Activated CD4-positive, alpha-beta T cell treated with anti-CD3 and anti-CD28 coated beads, Interleukin-2, amount 50 U/mL, for 1 hour (primary cell): ENCODE results near the gene NME9.

Source experiments
- DNase-seq: peaks from one replicate; pipeline ENCODE4 v3.0.0-alpha.2; 2020

Gene NME9

GRCh38 chr3:138331143-138331894 is 1.7 kb upstream of the NME9 start:
- no peak for DNase-seq

GRCh38 chr3:138329984-138330293 is 288 bp upstream of the NME9 start:
- DNase-seq = no peak

GRCh38 chr3:138328341-138328740 is 1.3 kb downstream of the NME9 start:
- no peak for DNase-seq

GRCh38 chr3:138327831-138328230 is 1.8 kb downstream of the NME9 start:
- DNase-seq = no peak

DNA sequence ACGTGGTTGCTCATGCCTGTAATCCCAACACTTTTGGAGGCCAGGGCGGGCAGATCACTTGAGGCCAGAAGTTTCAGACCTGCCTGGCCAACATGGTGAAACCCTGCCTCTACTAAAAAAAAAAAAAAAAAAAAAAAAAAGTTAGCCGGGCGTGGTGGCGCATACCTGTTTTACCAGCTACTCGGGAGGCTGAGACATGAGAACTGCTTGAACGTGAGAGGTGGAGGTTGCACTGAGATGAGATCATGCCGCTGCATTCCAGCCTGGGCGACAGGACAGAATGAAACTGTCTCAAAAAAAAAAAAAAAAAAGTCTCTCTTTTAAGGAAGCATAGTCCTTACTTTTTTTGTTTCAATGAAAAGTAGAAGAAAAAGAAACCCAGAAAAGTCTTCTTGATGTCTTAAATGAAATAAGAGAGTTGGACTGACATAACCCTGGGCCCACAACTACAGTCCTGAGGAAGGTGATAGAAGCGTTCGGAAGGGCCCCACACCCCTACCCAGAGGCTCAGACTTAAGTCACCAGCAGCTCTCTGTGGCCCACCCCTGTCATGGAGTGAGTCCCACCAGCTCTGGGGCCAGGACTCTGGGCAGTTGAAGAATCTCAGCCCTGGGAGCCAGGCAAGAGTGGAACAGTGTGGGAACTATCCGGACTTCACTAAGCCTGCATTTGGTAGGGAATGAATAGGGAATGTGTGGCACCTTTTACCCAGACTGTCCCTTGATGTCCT is 2.6 kb downstream of the NME9 start:
- DNase-seq = no peak

DNA sequence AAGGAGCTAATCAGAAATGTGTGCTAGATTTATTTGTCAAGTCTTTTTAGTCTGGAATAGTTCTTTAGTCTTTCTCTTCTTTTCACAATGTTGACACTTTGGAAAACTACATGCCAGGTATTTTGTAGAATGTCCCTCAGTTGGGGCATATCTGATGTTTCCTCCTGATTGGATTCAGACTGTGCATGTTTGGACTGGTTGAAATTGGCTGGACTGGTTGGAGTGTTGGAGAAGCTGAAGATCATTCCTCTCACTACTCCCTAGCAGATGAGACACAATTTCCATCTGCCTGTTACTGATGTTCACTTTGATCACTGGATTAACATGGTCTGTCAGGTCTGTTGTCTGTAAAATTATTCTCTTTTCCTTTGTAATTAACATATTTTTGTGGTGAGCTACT is 3.7 kb downstream of the NME9 start:
- DNase-seq = no peak

DNA sequence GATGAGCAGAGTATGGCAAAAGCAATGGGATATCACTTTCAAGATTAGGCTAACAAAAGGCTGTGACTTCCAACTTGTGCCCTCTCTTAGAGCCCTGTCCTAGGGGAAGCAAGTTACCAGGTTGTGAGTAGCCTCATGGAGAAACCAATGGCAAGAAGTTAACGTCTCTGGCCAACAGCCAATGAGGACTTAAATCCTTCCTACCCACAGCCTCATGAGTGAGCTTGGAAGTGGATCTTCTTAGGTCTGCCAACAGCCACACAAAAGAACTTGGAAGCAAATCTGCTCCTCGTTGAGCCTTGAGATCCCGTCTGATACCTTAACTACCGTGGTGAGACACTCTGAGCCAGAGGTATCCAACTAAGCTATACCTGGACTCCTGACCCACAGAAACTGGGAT is 5.7 kb downstream of the NME9 start:
- DNase-seq = no peak

- no peak for DNase-seq
These were observed 12.0 kb downstream of the NME9 start for GRCh38 chr3:138317687-138318086.

DNA sequence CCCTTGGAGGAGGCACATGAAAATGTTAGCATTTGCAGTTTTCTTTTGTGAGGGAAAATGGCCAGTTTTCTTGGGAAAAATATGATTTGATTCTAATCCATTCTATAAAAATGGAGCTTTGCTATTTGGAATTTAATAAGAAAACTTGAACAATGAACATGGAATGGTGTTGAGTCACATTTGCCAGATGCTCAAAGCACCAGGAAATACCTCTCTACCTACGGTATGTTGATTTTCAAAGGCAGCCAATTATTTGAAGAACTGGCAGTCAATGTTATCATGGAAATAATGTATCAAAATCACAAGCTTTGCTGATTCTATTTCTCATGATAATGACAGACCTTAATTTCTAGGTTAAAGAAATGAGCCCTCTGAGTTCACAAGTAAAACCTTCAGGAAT is 14.9 kb downstream of the NME9 start:
- no peak for DNase-seq

GRCh38 chr3:138310494-138310893 is 19.2 kb downstream of the NME9 start:
- DNase-seq = no peak

GRCh38 chr3:138308783-138309182 is 20.9 kb downstream of the NME9 start:
- DNase-seq = no peak

DNA sequence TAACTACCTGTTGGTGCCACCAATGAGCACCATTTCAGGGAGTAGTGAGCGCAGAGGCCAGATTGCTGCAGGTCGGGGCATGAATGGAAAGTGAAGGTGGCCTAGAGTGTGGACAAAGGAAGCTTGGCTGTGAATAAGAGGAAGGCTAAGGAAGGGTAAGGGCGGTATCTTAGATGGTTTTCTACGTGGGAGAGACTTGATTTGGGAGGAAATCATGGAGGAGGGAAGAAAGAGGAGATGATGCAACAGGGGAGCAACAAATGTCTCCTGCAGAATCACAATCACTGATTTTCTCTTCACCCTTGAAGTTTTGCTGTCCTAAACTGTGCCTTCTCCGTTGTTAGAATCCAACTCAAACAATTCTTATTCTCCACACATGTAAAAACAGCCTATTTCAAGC is 21.8 kb downstream of the NME9 start:
- no peak for DNase-seq

DNA sequence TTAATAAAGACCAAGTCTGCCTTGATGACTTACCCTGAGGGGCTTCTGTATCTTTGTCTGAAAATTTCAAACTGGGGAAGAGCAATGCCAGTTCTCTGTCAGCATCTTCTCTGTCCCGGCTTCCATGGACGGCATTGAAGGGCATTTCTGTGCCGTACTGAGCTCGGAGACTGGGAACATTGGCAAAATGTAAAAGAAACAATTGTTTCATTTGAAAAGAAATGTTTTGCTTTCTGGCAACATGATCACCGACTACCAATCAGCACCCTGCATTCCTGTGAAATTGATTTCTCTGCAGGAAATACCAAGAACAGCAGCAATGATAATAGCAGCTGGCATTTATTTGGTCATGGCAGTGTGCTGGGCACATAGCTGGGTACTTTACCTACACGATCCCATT is 26.2 kb downstream of the NME9 start:
- no peak for DNase-seq

DNA sequence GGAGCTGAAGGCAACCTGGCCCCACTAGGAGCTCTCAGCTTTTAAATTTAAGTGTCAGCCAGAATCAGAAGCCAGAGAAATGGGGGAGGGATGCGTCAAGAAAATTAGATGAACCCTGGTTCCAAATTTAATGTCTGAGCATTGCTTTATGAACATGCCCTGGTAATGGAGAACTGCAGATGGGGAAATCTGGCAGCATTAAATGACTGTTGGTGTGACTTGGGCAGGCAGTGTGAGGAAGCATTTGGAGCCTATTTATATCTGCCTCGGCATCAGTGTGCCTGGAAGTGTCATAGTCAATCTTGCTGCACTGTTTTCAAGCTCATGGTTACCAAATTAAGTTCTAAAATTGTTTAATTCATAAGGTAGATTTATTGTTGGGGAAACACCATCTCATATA is 29.0 kb downstream of the NME9 start:
- DNase-seq = no peak

- no peak for DNase-seq
These were observed 31.8 kb downstream of the NME9 start for GRCh38 chr3:138297876-138298275.

DNA sequence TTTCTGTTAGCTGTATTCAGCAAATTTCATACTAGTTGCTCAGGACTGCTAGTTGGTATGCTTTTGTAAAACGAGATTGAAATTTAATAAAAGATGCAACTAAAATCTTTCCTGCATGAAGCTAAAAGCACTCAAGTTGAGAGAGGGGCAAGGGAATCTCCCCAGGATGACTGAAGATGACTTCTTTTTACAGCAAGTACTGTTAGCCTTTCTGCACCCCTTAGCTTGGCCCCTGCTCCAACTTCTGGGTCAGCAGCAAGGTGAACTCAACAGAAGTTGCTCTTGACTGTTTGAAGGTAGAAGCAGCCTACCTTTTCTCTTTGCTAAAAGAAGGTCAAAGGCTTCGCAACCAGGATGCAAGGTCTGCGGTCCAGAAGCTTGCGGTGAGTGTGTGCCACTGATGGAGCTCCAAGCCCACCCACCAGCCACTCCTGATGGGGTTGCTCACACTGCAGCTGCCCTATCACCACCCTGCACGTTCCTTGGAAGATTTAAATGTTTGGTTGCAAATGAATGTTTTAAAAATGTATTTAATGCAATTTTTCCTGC is 32.5 kb downstream of the NME9 start:
- DNase-seq = no peak

GRCh38 chr3:138296639-138297038 is 33.0 kb downstream of the NME9 start:
- DNase-seq = no peak

- DNase-seq = no peak
These were observed 40.0 kb downstream of the NME9 start for GRCh38 chr3:138289701-138290100.

GRCh38 chr3:138289260-138289659 is 40.4 kb downstream of the NME9 start:
- no peak for DNase-seq

DNA sequence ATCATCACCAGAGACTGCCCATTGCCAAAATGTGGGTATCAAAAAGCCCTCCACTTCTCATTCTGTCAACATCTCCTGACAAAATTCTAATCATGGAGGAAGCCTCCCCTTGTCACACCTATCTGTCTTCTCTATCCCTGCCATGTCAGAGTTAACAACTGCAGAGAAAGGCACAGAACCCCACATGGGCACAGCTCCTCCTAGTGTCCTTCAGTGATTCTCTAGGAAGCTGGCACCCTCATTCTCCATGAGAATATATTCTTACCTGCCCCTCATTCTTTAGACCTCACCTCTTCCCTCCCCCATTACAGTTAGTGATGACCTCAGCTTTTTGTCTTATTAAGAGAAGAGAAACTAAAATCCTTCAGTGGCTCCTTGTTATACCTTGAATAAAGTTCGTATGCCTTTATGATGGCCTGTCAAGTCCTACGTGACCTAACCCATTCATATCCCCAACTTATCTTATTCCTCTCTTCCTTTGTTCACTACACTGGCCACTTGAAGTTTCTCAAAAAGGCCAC is 44.6 kb downstream of the NME9 start:
- DNase-seq = no peak

GRCh38 chr3:138284079-138284478 is 45.6 kb downstream of the NME9 start:
- no peak for DNase-seq

DNA sequence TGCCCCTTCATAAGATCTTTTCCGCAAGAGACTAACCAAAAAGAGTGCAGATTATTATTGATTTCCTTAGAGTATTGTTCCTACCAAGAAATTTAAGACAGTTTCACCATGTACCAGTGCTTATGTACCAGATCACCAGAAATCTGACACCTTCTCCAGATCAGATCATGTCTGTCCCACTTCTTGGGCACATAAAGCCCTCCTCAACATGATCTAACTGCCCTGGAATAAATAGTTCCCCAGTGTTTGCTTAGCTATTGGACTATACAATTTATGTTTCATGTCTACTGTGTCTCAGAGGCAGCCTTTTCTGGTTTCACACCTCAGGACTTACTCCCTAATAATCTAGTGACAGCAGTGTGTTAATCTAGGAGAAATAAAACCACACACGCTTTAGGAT is 46.8 kb downstream of the NME9 start:
- DNase-seq = no peak

DNA sequence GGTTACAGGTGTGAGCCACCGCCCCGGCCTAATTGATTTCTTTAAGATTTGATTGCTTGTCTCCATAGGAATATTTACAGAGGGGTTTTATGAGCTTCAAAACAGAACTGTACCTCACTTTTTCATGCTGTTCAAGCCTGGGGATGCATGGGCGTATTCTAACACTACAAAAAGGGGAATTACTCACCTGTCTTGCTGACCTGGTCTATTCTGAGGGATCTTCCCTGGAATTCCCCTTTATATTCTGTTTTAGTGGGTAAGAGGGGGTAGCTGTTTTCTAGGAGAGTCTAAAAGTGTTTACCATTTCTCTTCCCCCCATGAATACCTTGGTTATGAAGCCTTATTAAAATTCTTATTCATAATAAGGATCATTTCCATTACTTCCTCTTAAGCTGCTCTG is 48.1 kb downstream of the NME9 start:
- no peak for DNase-seq

GRCh38 chr3:138271189-138271794 is 58.4 kb downstream of the NME9 start:
- DNase-seq = no peak
